GM12878 (cell line): ENCODE measurements around the gene GPRC5C. TPM values are rescaled to one million over a fixed set of nuclear protein-coding genes. Genes with fewer than 3 reads are reported as not detected.
A peak's percentile ranks its signal among the peaks of the same experiment; 100 is the strongest.

Experiments used
- ATAC-seq: fragments of 200-7000 bp; cut with Tn5 transposase; 3 replicates; pipeline ENCODE4 v1.9.1; 2020; ENCODE audit warnings: mild to moderate bottlenecking, moderate library complexity
- BruUV-seq: library from RNA; stranded (reverse); fragments of 400-500 nt; replicated peaks from 2 replicates; lab custom pipeline; 2021; lab: Mats Ljungman, UMichigan
- CTCF ChIA-PET: fragments of 300-600 bp; sonication (Branson Sonifier 250); formaldehyde crosslinking; extraction: SDS; loops from one replicate; lab custom pipeline; 2021; ENCODE audit warnings: inconsistent platforms; lab: Yijun Ruan, JAX
- POLR2A ChIA-PET: fragments of 350-600 bp; formaldehyde crosslinking; extraction: SDS; loops from one replicate; lab custom pipeline; 2021; ENCODE audit warnings: inconsistent platforms; lab: Charles Lee
- RAD21 ChIA-PET: fragments of 300-600 bp; sonication (Branson Sonifier 250); formaldehyde crosslinking; loops from one replicate; lab custom pipeline; 2023; ENCODE audit warnings: antibody characterized with exemption; ENCODE audit not compliant: unreplicated experiment; lab: Charles Lee
- SMC1A ChIA-PET: fragments of 300-600 bp; sonication (Branson Sonifier 250); formaldehyde crosslinking; loops from one replicate; lab custom pipeline; 2023; ENCODE audit not compliant: unreplicated experiment, uncharacterized antibody; lab: Charles Lee
- DNase-seq: peaks from one replicate; pipeline ENCODE4 v3.0.0-alpha.2; 2011; ENCODE audit warnings: low read depth, low spot score
- FAIRE-seq: peaks from 3 replicates; lab custom pipeline; 2011; peaks lifted over from hg19 to GRCh38; lab: Jason Lieb, UNC
- H2AFZ ChIP-seq: 2 replicates; pipeline ENCODE4 v1.6.0; 2011; ENCODE audit warnings: low read depth, low read length, control low read depth; ENCODE audit not compliant: control insufficient read depth
- H3K27ac ChIP-seq: 2 replicates; pipeline ENCODE4 v1.5.1; 2011; ENCODE audit warnings: control low read depth; ENCODE audit not compliant: control insufficient read depth, insufficient read depth
- H3K27me3 ChIP-seq, 2 experiments: replicated peaks in 1 of 2; 2 replicates each; pipeline versions ENCODE4 v1.6.0 to v1.6.1; 2011; ENCODE audit warnings: low read length in 1 of 2; ENCODE audit not compliant: control insufficient read depth in 2 of 2, insufficient read depth in 2 of 2
- H3K36me3 ChIP-seq, 2 experiments: 2 replicates each; pipeline ENCODE4 v1.5.1; 2011; ENCODE audit warnings: low read length in 1 of 2; ENCODE audit not compliant: control insufficient read depth in 2 of 2, insufficient read depth in 2 of 2
- H3K4me1 ChIP-seq: 2 replicates; pipeline ENCODE4 v1.6.1; 2011; ENCODE audit warnings: mild to moderate bottlenecking, low read length, moderate library complexity, mixed read lengths; ENCODE audit not compliant: control insufficient read depth, insufficient read depth
- H3K4me2 ChIP-seq: 2 replicates; pipeline ENCODE4 v1.6.0; 2011; ENCODE audit warnings: control low read depth; ENCODE audit not compliant: control insufficient read depth, insufficient read depth
- H3K4me3 ChIP-seq: fragments of 200-600 bp; sonication (generic); 2 replicates; pipeline ENCODE4 v1.5.1; 2016
- H3K79me2 ChIP-seq: 2 replicates; pipeline ENCODE4 v1.6.0; 2011; ENCODE audit warnings: low read length; ENCODE audit not compliant: control insufficient read depth, insufficient read depth
- H3K9ac ChIP-seq: 2 replicates; pipeline ENCODE4 v1.8.0; 2011; ENCODE audit warnings: low read length, control low read depth, mixed read lengths; ENCODE audit not compliant: control insufficient read depth, insufficient read depth
- H3K9me3 ChIP-seq: replicated peaks from 3 replicates; pipeline ENCODE4 v1.5.1; 2011; ENCODE audit warnings: mild to moderate bottlenecking, low read length; ENCODE audit not compliant: control insufficient read depth, insufficient read depth
- H4K20me1 ChIP-seq: 2 replicates; pipeline ENCODE4 v1.6.0; 2011; ENCODE audit not compliant: control insufficient read depth, insufficient read depth
- CHD2 ChIP-seq: IDR thresholded peaks from 2 replicates; pipeline ENCODE4 v1.6.1; 2011; ENCODE audit warnings: low read depth, low read length, improper control_type of control experiment, borderline replicate concordance
- EED ChIP-seq: sonication (generic); IDR thresholded peaks from 2 replicates; pipeline ENCODE4 v1.6.1; 2016; ENCODE audit warnings: antibody characterized with exemption, low read depth
- EGR1 ChIP-seq, 2 experiments: IDR thresholded peaks; 1 replicate in 1 of 2; 2 replicates in 1 of 2; pipeline ENCODE4 v1.6.1; 2011 to 2012; ENCODE audit warnings: low read depth in 2 of 2, low read length in 2 of 2, borderline replicate concordance in 1 of 2, mild to moderate bottlenecking in 1 of 2, moderate library complexity in 1 of 2
- HCFC1 ChIP-seq: fragments of 150-350 bp; IDR thresholded peaks from 2 replicates; pipeline ENCODE4 v1.6.1; 2014; ENCODE audit warnings: low read length
- MTA2 ChIP-seq: fragments of 450-650 bp; IDR thresholded peaks from 2 replicates; pipeline ENCODE4 v1.6.1; 2016; ENCODE audit warnings: low read depth, mild to moderate bottlenecking, moderate library complexity
- NFXL1 ChIP-seq: fragments of 450-650 bp; IDR thresholded peaks from 2 replicates; pipeline ENCODE4 v1.6.1; 2017; ENCODE audit warnings: antibody characterized with exemption, mild to moderate bottlenecking, borderline replicate concordance
- NFYB ChIP-seq: IDR thresholded peaks from 2 replicates; pipeline ENCODE4 v1.6.1; 2011; ENCODE audit warnings: low read depth, mild to moderate bottlenecking, low read length, improper control_type of control experiment, moderate library complexity; ENCODE audit not compliant: insufficient read depth
- NRF1 ChIP-seq: conservative IDR thresholded peaks from 2 replicates; pipeline ENCODE4 v1.6.1; 2011; ENCODE audit warnings: mild to moderate bottlenecking, low read depth, low read length, improper control_type of control experiment
- POLR2A ChIP-seq: IDR thresholded peaks from 2 replicates; pipeline ENCODE4 v1.6.1; 2011; ENCODE audit warnings: low read depth, mild to moderate bottlenecking, low read length
- POLR2AphosphoS5 ChIP-seq: IDR thresholded peaks from 2 replicates; pipeline ENCODE4 v1.6.1; 2011; ENCODE audit warnings: mild to moderate bottlenecking, low read length, inconsistent platforms
- SIN3A ChIP-seq: IDR thresholded peaks from 2 replicates; pipeline ENCODE4 v1.6.1; 2012; ENCODE audit warnings: low read depth, low read length, improper control_type of control experiment
- SIX5 ChIP-seq: IDR thresholded peaks from 2 replicates; pipeline ENCODE4 v1.6.1; 2011; ENCODE audit warnings: mild to moderate bottlenecking, low read depth, low read length, moderate library complexity; ENCODE audit not compliant: severe bottlenecking
- WGBS: methylation state at CpG from one replicate; pipeline ENCODE4 v1.1.6; 2016; ENCODE audit warnings: low lambda C conversion rate; ENCODE audit not compliant: insufficient replicate concordance, insufficient coverage; ENCODE audit errors: missing lambda C conversion rate; 5-methylcytosine and 5-hydroxymethylcytosine counted together
- in situ Hi-C: fragments of 300-500 bp; cut with MboI; formaldehyde crosslinking; loops from 9 replicates; pipeline ENCODE4 v1.14.3; 2018; ENCODE audit warnings: mixed read lengths
- intact Hi-C: fragments of 100-400 bp; cut with micrococcal nuclease; formaldehyde crosslinking; loops from one replicate; pipeline ENCODE4 v1.14.2; 2022; ENCODE audit not compliant: unreplicated experiment
- polyA plus RNA-seq, 11 experiments: library from polyadenylated mRNA; depleted of rRNA in 4 of 11; unstranded in 6 of 11; stranded (reverse) in 5 of 11; fragments of >200 nt; fragmentation: Nextera tagmentation in 4 of 11; fragmentation: Illumina TruSeq in 1 of 11; extraction: Ambion mirVana in 4 of 11; extraction: Trizol in 1 of 11; gene quantifications; 1 replicate in 1 of 11; 2 replicates in 10 of 11; pipeline versions ENCODE4 v1.2.1 to v1.2.3, GENCODE V29; 2011 to 2016; ENCODE audit warnings: inconsistent platforms in 2 of 11, missing spikeins in 2 of 11, low read depth in 1 of 11
- total RNA-seq, 4 experiments: library from RNA; depleted of rRNA in 3 of 4; stranded (reverse); fragments of >200 nt in 3 of 4; fragmentation: Illumina TruSeq in 1 of 4; extraction: Trizol in 1 of 4; gene quantifications; 2 replicates each; pipeline versions ENCODE4 v1.2.1 to v1.2.3, GENCODE V29; 2013 to 2021
- TF ChIP-seq, protein P1 (sequence below): fragments of 450-650 bp; IDR thresholded peaks from 2 replicates; pipeline ENCODE4 v1.6.1; 2016; ENCODE audit warnings: mild to moderate bottlenecking, moderate library complexity, borderline replicate concordance
- TF ChIP-seq, protein P2 (sequence below): IDR thresholded peaks from 2 replicates; pipeline ENCODE4 v1.6.1; 2011; ENCODE audit warnings: borderline replicate concordance, low read depth, mild to moderate bottlenecking, moderate library complexity, mixed read lengths, low read length; ENCODE audit not compliant: insufficient read depth; ENCODE audit errors: extremely low read length
- TF ChIP-seq, protein P3 (sequence below): IDR thresholded peaks from 2 replicates; pipeline ENCODE4 v1.6.1; 2011; ENCODE audit warnings: low read depth, mild to moderate bottlenecking, low read length, moderate library complexity, borderline replicate concordance; ENCODE audit errors: extremely low read depth

GPRC5C gene
- total and polyA plus RNA-seq, 10 of the 15 experiments (the other 5 are each of a cell fraction or from before 2014, with no cell fraction given): 0.04 to 1.3 (median 0.36) TPM; not detected in 2

DNA sequence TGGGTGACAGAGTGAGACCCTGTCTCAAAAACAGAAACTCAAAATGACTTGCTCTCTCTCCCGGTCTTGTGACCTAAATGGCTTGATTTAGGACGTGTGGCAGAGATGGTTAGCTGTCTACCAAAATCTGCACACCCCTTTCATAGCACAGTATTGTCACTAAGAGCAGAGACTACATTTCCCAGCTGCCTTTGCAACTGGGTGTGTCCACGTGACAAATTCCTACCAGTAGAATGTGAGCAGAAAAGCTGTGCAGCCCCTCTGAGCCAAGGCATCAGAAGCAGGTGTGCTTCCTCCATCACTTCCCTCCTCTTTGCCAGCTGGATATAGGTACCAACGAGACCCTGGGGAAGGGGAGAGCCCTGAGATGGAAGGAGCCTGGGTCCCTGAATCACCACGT, 39.0 kb upstream of the GPRC5C start:
- in situ Hi-C loops: no loop called here
- SMC1A ChIA-PET: interaction anchor here (1.1 to 2.2 kb wide), 4 partner anchors 10 to 293 kb away, joined by 3 to 6 read pairs (median 6); no protein-coding TSS in a partner anchor
- no peaks in the 10 kb centered on the region for H4K20me1 ChIP-seq
- no peak overlapping the region for H3K9ac ChIP-seq
- no peak overlapping the region for H3K27ac ChIP-seq
- CTCF ChIA-PET: interaction anchor here (0.6 to 2.9 kb wide), 8 partner anchors 10 to 1149 kb away, joined by 3 to 14 read pairs (median 4); partner anchors contain the start of gene GPR142
- no peaks in the 10 kb centered on the region; a peak in 1 of 4 replicates for H3K27me3 ChIP-seq
- H3K79me2 ChIP-seq: no peaks in the 10 kb centered on the region
- FAIRE-seq: no peak
- ATAC-seq: peak; percentile 62; the same call in 2 of the 3 replicates
- DNase-seq: no peak
- POLR2A ChIA-PET: no interaction called here
- H3K9me3 ChIP-seq: no peaks in the 10 kb centered on the region
- 1% methylated on average over 5 of the region's 5 CpGs for WGBS
- BruUV-seq: no TSS peak
- RAD21 ChIA-PET: interaction anchor here (0.6 to 1.8 kb wide), 5 partner anchors 14 to 104 kb away, joined by 3 to 4 read pairs (median 3); no protein-coding TSS in a partner anchor
- H3K4me1 ChIP-seq: no peaks in the 10 kb centered on the region
- no peaks in the 10 kb centered on the region for H3K36me3 ChIP-seq
- no peak overlapping the region for H3K4me3 ChIP-seq
- H2AFZ ChIP-seq: no peak overlapping the region
- no peak overlapping the region for H3K4me2 ChIP-seq
- TF ChIP-seq NRF1: no peak
- TF ChIP-seq, protein P1, sequence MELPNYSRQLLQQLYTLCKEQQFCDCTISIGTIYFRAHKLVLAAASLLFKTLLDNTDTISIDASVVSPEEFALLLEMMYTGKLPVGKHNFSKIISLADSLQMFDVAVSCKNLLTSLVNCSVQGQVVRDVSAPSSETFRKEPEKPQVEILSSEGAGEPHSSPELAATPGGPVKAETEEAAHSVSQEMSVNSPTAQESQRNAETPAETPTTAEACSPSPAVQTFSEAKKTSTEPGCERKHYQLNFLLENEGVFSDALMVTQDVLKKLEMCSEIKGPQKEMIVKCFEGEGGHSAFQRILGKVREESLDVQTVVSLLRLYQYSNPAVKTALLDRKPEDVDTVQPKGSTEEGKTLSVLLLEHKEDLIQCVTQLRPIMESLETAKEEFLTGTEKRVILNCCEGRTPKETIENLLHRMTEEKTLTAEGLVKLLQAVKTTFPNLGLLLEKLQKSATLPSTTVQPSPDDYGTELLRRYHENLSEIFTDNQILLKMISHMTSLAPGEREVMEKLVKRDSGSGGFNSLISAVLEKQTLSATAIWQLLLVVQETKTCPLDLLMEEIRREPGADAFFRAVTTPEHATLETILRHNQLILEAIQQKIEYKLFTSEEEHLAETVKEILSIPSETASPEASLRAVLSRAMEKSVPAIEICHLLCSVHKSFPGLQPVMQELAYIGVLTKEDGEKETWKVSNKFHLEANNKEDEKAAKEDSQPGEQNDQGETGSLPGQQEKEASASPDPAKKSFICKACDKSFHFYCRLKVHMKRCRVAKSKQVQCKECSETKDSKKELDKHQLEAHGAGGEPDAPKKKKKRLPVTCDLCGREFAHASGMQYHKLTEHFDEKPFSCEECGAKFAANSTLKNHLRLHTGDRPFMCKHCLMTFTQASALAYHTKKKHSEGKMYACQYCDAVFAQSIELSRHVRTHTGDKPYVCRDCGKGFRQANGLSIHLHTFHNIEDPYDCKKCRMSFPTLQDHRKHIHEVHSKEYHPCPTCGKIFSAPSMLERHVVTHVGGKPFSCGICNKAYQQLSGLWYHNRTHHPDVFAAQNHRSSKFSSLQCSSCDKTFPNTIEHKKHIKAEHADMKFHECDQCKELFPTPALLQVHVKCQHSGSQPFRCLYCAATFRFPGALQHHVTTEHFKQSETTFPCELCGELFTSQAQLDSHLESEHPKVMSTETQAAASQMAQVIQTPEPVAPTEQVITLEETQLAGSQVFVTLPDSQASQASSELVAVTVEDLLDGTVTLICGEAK: no peak
- TF ChIP-seq POLR2A: no peak
- TF ChIP-seq CHD2: no peak
- no peak for TF ChIP-seq EED
- TF ChIP-seq, protein P2, sequence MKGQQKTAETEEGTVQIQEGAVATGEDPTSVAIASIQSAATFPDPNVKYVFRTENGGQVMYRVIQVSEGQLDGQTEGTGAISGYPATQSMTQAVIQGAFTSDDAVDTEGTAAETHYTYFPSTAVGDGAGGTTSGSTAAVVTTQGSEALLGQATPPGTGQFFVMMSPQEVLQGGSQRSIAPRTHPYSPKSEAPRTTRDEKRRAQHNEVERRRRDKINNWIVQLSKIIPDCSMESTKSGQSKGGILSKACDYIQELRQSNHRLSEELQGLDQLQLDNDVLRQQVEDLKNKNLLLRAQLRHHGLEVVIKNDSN: peak; percentile 73
- TF ChIP-seq MTA2: no peak
- TF ChIP-seq, protein P3, sequence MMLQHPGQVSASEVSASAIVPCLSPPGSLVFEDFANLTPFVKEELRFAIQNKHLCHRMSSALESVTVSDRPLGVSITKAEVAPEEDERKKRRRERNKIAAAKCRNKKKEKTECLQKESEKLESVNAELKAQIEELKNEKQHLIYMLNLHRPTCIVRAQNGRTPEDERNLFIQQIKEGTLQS: 0 out of 2 replicates have a peak, but pooled peaks have one; percentile 13
- TF ChIP-seq SIX5: peak; percentile 67
- TF ChIP-seq EGR1 (IDR thresholded peaks at IDR 0.05; ENCODE audit: borderline replicate concordance in 1 of 2, low read depth in 2 of 2, low read length in 2 of 2): no peak
- TF ChIP-seq NFYB: peak; percentile 67; the same call in 1 of the 2 replicates
- TF ChIP-seq HCFC1: peak; percentile 61
- TF ChIP-seq SIN3A: no peak
- TF ChIP-seq NFXL1: no peak
- no peak for TF ChIP-seq POLR2AphosphoS5
- intact Hi-C loops: no loop called here
